Measurements from ENCODE around the gene TXNDC8.

Gene TXNDC8

GRCh38 chr9:110340306-110340705 is 2.6 kb upstream of the TXNDC8 start:
- TF ChIP-seq CTCF (IDR thresholded peaks at IDR 0.05; ENCODE audit: insufficient read depth, low read depth, low read length, missing control alignments): peak; percentile 55
- DNase-seq (ENCODE audit: low read depth): peak; percentile 26
- no peak overlapping the region for H3K4me3 ChIP-seq (ENCODE audit: low read length)

- DNase-seq (ENCODE audit: low read depth): no peak
- H3K4me3 ChIP-seq (ENCODE audit: low read length): no peak overlapping the region
- no peak for TF ChIP-seq CTCF (IDR thresholded peaks at IDR 0.05; ENCODE audit: insufficient read depth, low read depth, low read length, missing control alignments)
Observed at GRCh38 chr9:110338143-110338542, 480 bp upstream of the TXNDC8 start.

GRCh38 chr9:110336363-110336762 is 1.3 kb downstream of the TXNDC8 start:
- no peak overlapping the region for H3K4me3 ChIP-seq (ENCODE audit: low read length)
- DNase-seq (ENCODE audit: low read depth): no peak
- no peak for TF ChIP-seq CTCF (IDR thresholded peaks at IDR 0.05; ENCODE audit: insufficient read depth, low read depth, low read length, missing control alignments)

- DNase-seq (ENCODE audit: low read depth): no peak
- TF ChIP-seq CTCF (IDR thresholded peaks at IDR 0.05; ENCODE audit: insufficient read depth, low read depth, low read length, missing control alignments): no peak
- H3K4me3 ChIP-seq (ENCODE audit: low read length): no peak overlapping the region
Observed at GRCh38 chr9:110334871-110335270, 2.8 kb downstream of the TXNDC8 start.

- H3K4me3 ChIP-seq (ENCODE audit: low read length): no peak overlapping the region
- TF ChIP-seq CTCF (IDR thresholded peaks at IDR 0.05; ENCODE audit: insufficient read depth, low read depth, low read length, missing control alignments): no peak
- no peak for DNase-seq (ENCODE audit: low read depth)
Observed at GRCh38 chr9:110334183-110334582, 3.5 kb downstream of the TXNDC8 start.

GRCh38 chr9:110332766-110333165 is 4.9 kb downstream of the TXNDC8 start:
- no peak overlapping the region for H3K4me3 ChIP-seq (ENCODE audit: low read length)
- DNase-seq (ENCODE audit: low read depth): peak; percentile 81
- TF ChIP-seq CTCF (IDR thresholded peaks at IDR 0.05; ENCODE audit: insufficient read depth, low read depth, low read length, missing control alignments): no peak

- H3K4me3 ChIP-seq (ENCODE audit: low read length): no peak overlapping the region
- DNase-seq (ENCODE audit: low read depth): no peak
- TF ChIP-seq CTCF (IDR thresholded peaks at IDR 0.05; ENCODE audit: insufficient read depth, low read depth, low read length, missing control alignments): no peak
Observed at GRCh38 chr9:110330484-110331105, 7.1 kb downstream of the TXNDC8 start.
